SU-DHL-6 (cell line): Measurements from ENCODE around the gene CACNA1B.

Experiments used
- H2AFZ ChIP-seq: fragments of 200-600 bp; sonication (generic); 2 replicates; pipeline ENCODE4 v1.6.1; 2014; ENCODE audit warnings: low read depth, mild to moderate bottlenecking, moderate library complexity, mixed read lengths, antibody characterized with exemption, low read length; ENCODE audit not compliant: severe bottlenecking
- H3F3A ChIP-seq: fragments of 200-600 bp; shearing (Covaris generic); 2 replicates; pipeline ENCODE4 v1.6.0; 2016; ENCODE audit warnings: antibody characterized with exemption, mild to moderate bottlenecking; ENCODE audit not compliant: insufficient read depth
- H3K27ac ChIP-seq: fragments of 200-600 bp; sonication (generic); 2 replicates; pipeline ENCODE4 v1.5.1; 2016; ENCODE audit warnings: low read depth, mild to moderate bottlenecking, low read length, moderate library complexity, mixed read lengths
- H3K27me3 ChIP-seq: fragments of 200-600 bp; sonication (generic), shearing (Covaris generic); 2 replicates; pipeline ENCODE4 v1.6.0; 2014; ENCODE audit warnings: mild to moderate bottlenecking, low read length
- H3K36me3 ChIP-seq: fragments of 200-600 bp; sonication (generic); 2 replicates; pipeline ENCODE4 v1.6.1; 2014; ENCODE audit warnings: mild to moderate bottlenecking, low read length, mixed read lengths
- H3K4me2 ChIP-seq: fragments of 300-600, 200-600 bp; shearing (Covaris generic), sonication (generic); 2 replicates; pipeline ENCODE4 v1.6.0; 2014; ENCODE audit warnings: low read length, low read depth, mild to moderate bottlenecking; ENCODE audit not compliant: poor library complexity, severe bottlenecking
- H3K4me3 ChIP-seq: fragments of 200-600 bp; sonication (generic); 2 replicates; pipeline ENCODE4 v1.5.1; 2014; ENCODE audit warnings: antibody characterized with exemption, low read length, mild to moderate bottlenecking, mixed read lengths; ENCODE audit not compliant: insufficient read depth, poor library complexity, severe bottlenecking
- H3K79me2 ChIP-seq: fragments of 200-600 bp; sonication (generic); 2 replicates; pipeline ENCODE4 v1.6.1; 2014; ENCODE audit warnings: mild to moderate bottlenecking, low read length, moderate library complexity; ENCODE audit not compliant: insufficient read depth
- H3K9ac ChIP-seq: fragments of 200-600 bp; sonication (generic); 2 replicates; pipeline ENCODE4 v1.7.0; 2014; ENCODE audit warnings: mild to moderate bottlenecking, low read length
- H3K9me2 ChIP-seq: fragments of 200-600 bp; sonication (generic); replicated peaks from 2 replicates; pipeline ENCODE4 v1.6.1; 2014; ENCODE audit warnings: low read length; ENCODE audit not compliant: insufficient read depth
- H3K9me3 ChIP-seq: fragments of 200-600 bp; sonication (generic); 2 replicates; pipeline ENCODE4 v1.6.1; 2014; ENCODE audit warnings: low read length, mixed read lengths; ENCODE audit not compliant: insufficient read depth
- H4K20me1 ChIP-seq: fragments of 200-600 bp; sonication (generic); 2 replicates; pipeline ENCODE4 v1.6.1; 2014; ENCODE audit warnings: low read depth, mild to moderate bottlenecking, antibody characterized with exemption, low read length, moderate library complexity, mixed read lengths
- EZH2phosphoT487 ChIP-seq: fragments of 200-600 bp; sonication (generic), shearing (Covaris generic); conservative IDR thresholded peaks from 2 replicates; pipeline ENCODE4 v1.6.1; 2018; ENCODE audit warnings: mild to moderate bottlenecking, antibody characterized with exemption, low read length, moderate library complexity, mixed read lengths
- TF ChIP-seq, protein P1 (sequence below): fragments of 200-600 bp; sonication (generic); IDR thresholded peaks from one replicate; pipeline ENCODE4 v1.5.1; 2017; ENCODE audit warnings: antibody characterized with exemption, mild to moderate bottlenecking, low read length, moderate library complexity; ENCODE audit not compliant: insufficient read depth, poor library complexity, severe bottlenecking

The CACNA1B gene

DNA sequence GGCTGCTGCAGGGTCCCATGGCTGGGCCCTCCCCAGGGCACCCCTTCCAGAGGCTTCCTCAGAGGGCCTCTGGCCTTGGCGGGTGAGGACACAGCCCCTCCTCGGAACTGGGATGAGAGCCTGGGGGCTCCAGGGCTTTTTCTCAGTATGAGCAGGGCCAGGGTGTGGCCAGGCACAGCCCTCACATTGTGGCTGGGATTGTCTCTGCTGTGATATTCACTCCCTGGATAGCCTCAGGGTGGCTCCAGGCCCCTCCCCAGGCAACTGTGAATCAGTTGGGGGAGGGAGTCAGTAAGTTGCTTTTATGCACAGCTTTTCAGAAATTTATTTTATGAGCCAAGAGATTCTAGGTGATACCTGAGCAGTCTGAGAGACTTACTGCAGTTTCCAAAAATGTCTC is 135.7 kb downstream of the CACNA1B start:
- Histone ChIP-seq H4K20me1 (no peaks in the 10 kb centered on the region), H3K27me3 (no peaks in the 10 kb centered on the region)

GRCh38 chr9:138013836-138014562 is 136.4 kb downstream of the CACNA1B start:
- H3K4me2 ChIP-seq: no peak overlapping the region
- no peaks in the 10 kb centered on the region for H3K9me3 ChIP-seq
- no peaks in the 10 kb centered on the region for H3F3A ChIP-seq
- H3K9ac ChIP-seq: no peak overlapping the region
- H3K36me3 ChIP-seq: no peaks in the 10 kb centered on the region
- no peaks in the 10 kb centered on the region for H3K9me2 ChIP-seq
- no peak overlapping the region for H2AFZ ChIP-seq
- H3K4me3 ChIP-seq: no peak overlapping the region
- no peaks in the 10 kb centered on the region for H4K20me1 ChIP-seq
- H3K27ac ChIP-seq: no peak overlapping the region
- H3K27me3 ChIP-seq: no peaks in the 10 kb centered on the region
- H3K79me2 ChIP-seq: no peaks in the 10 kb centered on the region
- TF ChIP-seq, protein P1, sequence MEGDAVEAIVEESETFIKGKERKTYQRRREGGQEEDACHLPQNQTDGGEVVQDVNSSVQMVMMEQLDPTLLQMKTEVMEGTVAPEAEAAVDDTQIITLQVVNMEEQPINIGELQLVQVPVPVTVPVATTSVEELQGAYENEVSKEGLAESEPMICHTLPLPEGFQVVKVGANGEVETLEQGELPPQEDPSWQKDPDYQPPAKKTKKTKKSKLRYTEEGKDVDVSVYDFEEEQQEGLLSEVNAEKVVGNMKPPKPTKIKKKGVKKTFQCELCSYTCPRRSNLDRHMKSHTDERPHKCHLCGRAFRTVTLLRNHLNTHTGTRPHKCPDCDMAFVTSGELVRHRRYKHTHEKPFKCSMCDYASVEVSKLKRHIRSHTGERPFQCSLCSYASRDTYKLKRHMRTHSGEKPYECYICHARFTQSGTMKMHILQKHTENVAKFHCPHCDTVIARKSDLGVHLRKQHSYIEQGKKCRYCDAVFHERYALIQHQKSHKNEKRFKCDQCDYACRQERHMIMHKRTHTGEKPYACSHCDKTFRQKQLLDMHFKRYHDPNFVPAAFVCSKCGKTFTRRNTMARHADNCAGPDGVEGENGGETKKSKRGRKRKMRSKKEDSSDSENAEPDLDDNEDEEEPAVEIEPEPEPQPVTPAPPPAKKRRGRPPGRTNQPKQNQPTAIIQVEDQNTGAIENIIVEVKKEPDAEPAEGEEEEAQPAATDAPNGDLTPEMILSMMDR: no peak
- TF ChIP-seq EZH2phosphoT487: no peak

More for the DNA sequence above, 135.7 kb downstream of the CACNA1B start:
- no peak overlapping the region for H3K27ac ChIP-seq
- no peaks in the 10 kb centered on the region for H3K36me3 ChIP-seq
- no peaks in the 10 kb centered on the region for H3K9me2 ChIP-seq
- no peak overlapping the region for H3K4me2 ChIP-seq
- H3K79me2 ChIP-seq: no peaks in the 10 kb centered on the region
- H3K9ac ChIP-seq: no peak overlapping the region
- no peaks in the 10 kb centered on the region for H3K9me3 ChIP-seq
- H3K4me3 ChIP-seq: no peak overlapping the region
- no peak overlapping the region for H2AFZ ChIP-seq
- H3F3A ChIP-seq: no peaks in the 10 kb centered on the region
- no peak for TF ChIP-seq EZH2phosphoT487
- TF ChIP-seq, protein P1: no peak

DNA sequence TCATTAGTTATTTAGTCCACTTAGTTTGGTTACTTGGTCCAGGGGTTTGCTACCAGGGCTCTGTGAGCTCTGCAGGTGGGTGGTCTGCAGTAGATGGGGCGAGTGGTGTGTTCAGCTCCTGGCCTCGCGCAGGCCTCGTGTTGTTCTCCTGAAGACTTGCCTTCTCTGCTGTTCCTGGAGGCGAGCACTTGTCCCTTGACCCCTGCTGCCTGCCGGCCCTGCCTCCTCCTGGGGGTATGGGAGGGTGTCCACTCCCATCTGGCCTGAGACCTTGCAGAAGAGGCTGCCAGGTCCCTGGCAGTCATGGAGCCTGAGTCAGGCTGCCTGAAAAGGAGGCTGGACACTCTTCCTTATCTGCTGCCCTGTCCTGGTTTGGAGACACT is 137.0 kb downstream of the CACNA1B start:
- no peak overlapping the region for H2AFZ ChIP-seq
- H3K4me3 ChIP-seq: no peak overlapping the region
- no peaks in the 10 kb centered on the region for H3K27me3 ChIP-seq
- H3F3A ChIP-seq: no peaks in the 10 kb centered on the region
- H3K27ac ChIP-seq: no peak overlapping the region
- H3K9ac ChIP-seq: no peak overlapping the region
- H3K79me2 ChIP-seq: no peaks in the 10 kb centered on the region
- no peaks in the 10 kb centered on the region for H3K9me2 ChIP-seq
- no peak for TF ChIP-seq EZH2phosphoT487
- TF ChIP-seq, protein P1: no peak
- no peaks in the 10 kb centered on the region for H3K36me3 ChIP-seq
- H3K9me3 ChIP-seq: no peaks in the 10 kb centered on the region
- H3K4me2 ChIP-seq: no peak overlapping the region
- no peaks in the 10 kb centered on the region for H4K20me1 ChIP-seq
